HG03039 (cell line): ENCODE data around the gene ADAM33.

Source experiments
- ATAC-seq: cut with Tn5 transposase; IDR thresholded peaks from one replicate; pipeline ENCODE4 v1.9.1; 2021; ENCODE audit warnings: mild to moderate bottlenecking, moderate library complexity; ENCODE audit not compliant: unreplicated experiment

Gene ADAM33

DNA sequence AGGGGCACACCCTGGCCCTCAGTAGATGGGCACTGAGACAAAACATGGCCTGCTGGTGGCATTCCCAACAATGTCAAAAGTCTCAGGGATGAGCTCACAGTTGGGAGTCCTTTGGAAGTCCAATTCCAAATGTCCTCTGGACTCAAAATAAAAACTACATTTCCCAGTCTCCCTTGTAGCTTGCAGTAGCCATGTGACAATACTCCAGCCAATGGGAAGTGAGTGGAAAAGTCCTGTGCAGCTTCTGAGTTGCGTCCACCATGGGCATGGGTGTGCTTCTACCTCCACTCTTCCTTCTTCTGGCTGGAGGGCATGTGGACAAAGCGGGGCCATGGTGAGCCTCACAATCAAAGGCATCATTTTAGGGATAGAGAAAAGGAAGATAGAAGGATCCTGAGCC lies 5.8 kb upstream of the ADAM33 start:
- no peak for ATAC-seq

- no peak for ATAC-seq
Measured at GRCh38 chr20:3686867-3687321, 5.1 kb upstream of the ADAM33 start.

DNA sequence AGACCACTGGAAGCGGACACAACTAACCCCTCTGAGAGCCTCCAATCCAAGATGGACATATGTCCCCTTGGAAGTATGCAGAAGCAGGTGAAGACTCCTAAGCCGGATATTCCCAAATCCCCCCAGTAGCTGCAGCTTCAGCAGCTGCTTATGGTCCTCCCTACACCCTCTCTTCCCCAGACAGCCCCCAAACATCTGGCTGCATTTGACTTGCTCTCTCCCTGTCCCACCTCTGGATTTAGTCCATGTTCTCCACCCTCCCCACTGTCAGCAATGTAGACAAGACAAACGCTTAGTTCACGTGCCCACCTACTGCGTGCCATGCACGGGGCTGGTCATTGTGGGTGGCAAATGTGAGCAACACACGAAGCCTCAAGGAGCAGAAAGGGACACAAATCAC lies 4.6 kb upstream of the ADAM33 start:
- ATAC-seq: no peak

DNA sequence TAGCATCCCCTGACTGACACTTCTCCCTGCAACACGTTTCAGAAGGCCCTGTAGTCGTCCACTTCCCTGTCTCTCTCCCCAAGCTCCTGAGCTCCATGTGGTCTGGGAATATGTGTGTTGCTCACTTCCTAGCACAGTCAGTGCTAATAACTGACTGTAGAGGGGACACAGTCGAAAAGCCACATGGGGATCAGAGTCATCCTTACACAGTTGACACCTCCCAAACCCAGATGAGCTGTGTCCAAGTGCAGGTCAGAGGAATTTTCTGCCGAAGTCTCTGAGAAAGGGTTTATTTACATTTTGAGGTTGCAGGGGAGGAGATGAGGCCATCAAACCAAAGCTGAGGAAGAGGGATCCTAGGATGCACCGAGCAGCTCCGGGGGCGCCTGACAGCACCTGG lies 3.5 kb upstream of the ADAM33 start:
- no peak for ATAC-seq

DNA sequence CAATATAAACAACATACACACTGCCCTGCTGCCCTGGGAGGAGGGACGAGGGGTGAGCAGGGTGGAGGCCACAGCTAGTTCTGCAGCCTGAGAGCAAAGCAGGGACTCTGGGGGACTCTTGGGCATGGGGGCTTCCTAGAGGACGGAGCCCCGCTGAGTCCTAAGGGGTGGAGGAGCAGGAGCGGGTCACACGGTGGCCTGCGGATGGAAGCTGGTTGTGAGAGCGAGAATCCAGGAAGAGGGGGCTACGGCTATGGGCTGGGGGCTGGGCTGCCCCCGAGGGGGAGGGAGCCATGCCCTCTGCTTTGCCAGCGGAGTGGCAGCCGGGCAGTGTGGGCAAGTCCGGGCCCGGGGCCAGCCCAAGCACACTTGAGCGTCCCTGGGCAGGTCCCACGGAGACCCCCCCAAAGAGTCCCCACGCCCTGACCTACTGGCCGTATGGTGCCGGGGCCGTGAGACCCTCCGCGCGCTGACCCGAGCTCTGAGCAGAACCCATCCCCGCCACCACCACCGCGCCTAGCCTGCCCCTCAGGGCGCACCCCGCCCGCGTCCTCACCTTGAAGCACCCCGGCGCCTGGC lies 369 bp downstream of the ADAM33 start:
- ATAC-seq: no peak

DNA sequence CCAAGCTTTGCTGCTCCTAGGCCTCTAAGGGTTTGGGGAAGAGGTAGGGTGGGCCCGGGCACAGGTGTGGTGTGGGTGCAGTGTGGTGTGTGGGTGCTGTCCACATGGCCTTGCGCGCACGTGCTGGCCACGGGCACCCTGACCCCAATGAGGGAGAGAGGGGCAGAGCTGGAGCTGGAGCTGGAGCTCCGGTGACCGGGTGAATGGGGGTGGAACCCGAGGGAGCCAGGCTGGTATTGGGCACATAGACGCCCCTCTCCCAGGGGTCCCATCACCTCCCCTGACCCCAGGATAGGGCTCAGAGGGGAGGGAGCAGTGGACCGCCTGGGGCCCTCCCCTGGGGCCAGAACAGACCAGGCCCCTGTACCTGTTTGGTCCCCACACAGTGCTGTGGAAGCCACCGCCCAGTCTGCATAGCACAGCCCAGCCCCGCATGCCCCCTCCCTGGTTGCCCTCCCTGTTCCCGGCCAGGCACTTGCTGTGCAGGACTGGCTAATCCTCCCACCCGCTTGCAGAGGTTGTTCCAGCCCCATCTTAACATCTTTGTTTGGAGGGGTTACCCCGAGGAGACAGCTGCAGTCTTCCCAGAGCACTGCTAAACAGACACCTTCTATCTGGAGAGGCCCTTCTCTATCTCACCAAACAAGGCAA lies 984 bp downstream of the ADAM33 start:
- no peak for ATAC-seq

DNA sequence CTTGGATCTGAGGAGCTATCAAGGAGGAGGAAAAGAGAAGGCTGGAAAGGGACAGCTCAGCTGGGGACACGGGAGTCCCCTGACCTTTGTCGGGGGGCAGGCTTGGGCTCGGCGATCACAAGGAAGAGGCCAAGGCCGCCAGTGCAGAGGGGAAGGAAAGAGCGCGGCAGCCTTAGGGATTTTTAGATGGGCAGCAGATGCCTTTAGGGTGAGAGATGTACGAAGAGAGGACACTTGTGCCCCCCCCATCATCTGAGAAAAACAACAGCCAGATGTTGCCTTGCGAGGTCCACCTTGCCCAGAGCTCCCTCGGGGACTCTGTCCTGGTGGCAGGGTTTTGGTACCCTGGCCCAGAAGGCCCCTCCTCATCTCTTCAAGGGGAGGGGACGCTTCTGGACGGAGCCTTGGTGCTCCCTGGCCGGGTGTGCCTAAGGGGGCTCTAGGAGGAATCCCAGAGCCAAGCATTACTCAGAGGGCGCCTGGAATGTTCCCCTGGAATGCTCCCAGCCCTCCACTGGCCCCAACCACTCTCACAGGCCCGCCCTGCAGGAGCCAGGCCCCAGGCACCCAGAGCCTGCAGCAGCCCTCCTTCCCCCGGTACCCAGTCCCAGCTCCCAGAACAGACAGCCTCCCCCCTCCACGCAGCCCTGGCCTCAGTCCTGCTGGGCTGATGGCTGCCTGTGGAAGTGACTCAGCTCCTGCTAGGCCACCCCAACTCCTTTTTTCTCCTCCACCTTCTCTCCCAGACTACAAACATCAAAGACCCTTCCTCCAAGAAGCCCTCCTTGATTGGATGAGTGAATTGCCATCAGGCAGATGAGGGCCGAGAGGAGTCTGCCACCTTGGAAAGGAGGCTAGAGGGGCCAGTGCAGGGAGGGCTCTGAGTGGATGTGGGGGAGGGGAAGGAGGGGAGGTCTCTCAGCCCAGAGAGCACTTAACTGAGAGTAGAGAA lies 1.8 kb downstream of the ADAM33 start:
- no peak for ATAC-seq

- ATAC-seq: no peak
Measured at GRCh38 chr20:3678856-3679720, 2.7 kb downstream of the ADAM33 start.

- no peak for ATAC-seq
Measured at GRCh38 chr20:3678198-3678597, 3.6 kb downstream of the ADAM33 start.

- no peak for ATAC-seq
Measured at GRCh38 chr20:3677733-3678132, 4.1 kb downstream of the ADAM33 start.

- ATAC-seq: no peak
Measured at GRCh38 chr20:3674995-3675900, 6.6 kb downstream of the ADAM33 start.

DNA sequence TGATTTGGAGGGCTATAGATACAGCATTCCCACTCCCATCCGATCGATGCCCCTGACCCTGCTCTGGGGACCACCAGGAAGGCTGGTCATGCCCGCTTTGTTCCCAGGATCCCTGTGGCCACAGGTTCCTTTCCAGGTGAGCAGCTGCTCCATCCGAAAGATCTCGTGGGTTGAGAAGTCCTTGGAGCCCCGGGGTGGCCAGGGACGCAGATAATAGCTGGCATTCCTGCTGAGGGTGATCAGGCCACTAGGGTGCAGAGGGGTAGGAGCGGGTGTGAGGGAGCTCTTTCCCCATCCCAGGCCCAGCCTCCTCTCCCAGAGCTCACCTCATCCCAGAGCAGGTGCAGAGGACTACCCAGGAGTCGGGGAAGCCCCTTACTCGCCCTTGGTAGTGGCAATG lies 7.4 kb downstream of the ADAM33 start:
- no peak for ATAC-seq

DNA sequence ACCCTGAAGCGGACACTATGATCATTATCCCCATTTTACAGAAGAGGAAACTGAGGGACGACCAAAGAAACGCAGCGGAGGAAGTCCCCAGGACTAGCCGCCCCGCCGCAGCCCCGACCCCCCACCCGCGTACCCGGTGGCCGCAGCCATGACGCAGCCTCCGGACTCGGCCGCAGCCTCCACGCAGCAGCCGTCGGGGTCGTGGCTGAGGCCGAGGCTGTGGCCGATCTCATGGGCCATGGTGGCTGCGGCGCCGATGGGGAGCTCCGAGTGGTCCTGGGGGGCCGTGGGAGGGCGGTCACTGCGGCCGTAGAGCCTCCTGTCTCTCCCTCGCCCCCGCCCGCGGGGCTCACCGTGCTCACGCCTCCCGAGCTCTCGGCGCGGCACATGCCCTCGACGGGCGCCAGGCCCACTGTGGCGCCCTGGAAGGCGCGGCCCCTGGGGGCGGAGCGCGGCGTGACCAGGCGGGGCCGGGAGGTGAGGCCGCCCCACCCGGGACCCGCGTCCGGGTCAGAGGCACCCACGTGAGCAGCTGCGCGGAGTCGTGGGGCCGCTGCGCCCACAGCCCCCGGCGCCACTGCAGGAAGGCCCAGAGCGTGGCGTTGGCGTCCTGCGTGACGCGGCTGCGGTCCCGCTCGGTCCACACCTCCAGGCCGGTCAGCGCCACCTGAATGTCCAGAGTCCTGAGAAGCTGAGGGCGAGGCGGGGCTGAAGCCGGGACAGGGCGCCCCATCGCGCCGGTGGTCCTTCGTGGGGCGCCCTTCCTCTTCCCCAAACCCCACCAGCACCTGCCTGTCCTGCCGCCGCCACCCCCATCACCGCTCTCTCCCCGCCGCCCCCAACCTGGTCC lies 8.4 kb downstream of the ADAM33 start:
- no peak for ATAC-seq

DNA sequence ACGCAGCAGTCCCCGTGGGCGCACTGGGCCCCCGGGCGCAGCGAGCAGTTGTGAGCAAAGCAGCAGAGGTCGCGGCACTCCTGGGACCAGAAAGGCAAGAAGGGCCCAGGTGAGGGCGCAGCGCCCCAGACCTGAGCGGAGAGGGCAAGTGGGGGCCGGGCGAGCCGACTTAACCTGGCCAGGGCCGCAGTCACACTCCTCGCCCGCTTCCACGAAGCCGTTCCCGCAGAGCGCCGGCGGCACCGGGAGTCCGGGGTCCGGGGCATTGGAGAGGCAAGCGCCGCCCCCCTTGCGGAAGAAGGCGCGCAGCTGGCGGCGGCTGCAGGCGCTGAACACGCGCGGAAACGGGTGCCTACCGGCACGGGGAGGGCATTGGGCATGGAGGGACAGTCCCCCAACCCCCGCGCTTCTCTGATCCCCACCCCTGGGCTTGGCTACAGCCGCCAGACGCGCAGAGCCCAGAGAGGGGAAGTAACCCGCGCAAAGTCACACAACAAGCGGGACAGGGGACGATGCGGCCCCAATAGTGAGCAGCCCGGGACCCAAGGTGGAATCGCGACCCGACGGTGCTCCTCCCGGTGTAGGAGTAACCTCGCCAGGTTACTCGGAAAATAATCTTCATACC lies 9.2 kb downstream of the ADAM33 start:
- no peak for ATAC-seq

GRCh38 chr20:3671986-3672546 lies 9.7 kb downstream of the ADAM33 start:
- no peak for ATAC-seq

GRCh38 chr20:3670945-3671344 lies 10.9 kb downstream of the ADAM33 start:
- no peak for ATAC-seq

- no peak for ATAC-seq
Measured at GRCh38 chr20:3670511-3670910, 11.3 kb downstream of the ADAM33 start.

GRCh38 chr20:3669710-3670367 lies 12.0 kb downstream of the ADAM33 start:
- ATAC-seq: no peak
